Kidney (tissue), 14 donors: Measurements from ENCODE around the gene LBX1. TPM values are rescaled to one million over a fixed set of nuclear protein-coding genes. Genes with fewer than 3 reads are reported as not detected.

ENCODE experiments used
- DNase-seq, 5 donors: peaks; one replicate each; pipeline ENCODE4 v3.0.0-alpha.2; 2013 to 2020
- FAIRE-seq: peaks from 2 replicates; lab custom pipeline; 2012; peaks lifted over from hg19 to GRCh38; lab: Jason Lieb, UNC
- H3K27ac ChIP-seq, 2 donors: one replicate each; pipeline ENCODE4 v1.7.0; 2013; ENCODE audit warnings: low read depth in 2 of 2, low read length in 2 of 2, inconsistent platforms in 1 of 2
- H3K27me3 ChIP-seq: one replicate; pipeline ENCODE4 v1.7.1; 2013; ENCODE audit warnings: low read length, inconsistent platforms; ENCODE audit not compliant: control insufficient read depth, insufficient read depth
- H3K36me3 ChIP-seq, 3 donors: one replicate each; pipeline versions ENCODE4 v1.7.0 to v1.7.1; 2013; ENCODE audit warnings: low read length in 3 of 3, control low read depth in 1 of 3, inconsistent platforms in 1 of 3; ENCODE audit not compliant: insufficient read depth in 3 of 3, control insufficient read depth in 2 of 3
- H3K4me1 ChIP-seq, 3 donors: one replicate each; pipeline versions ENCODE4 v1.7.0 to v1.7.1; 2013; ENCODE audit warnings: low read length in 3 of 3, inconsistent platforms in 1 of 3, low read depth in 1 of 3; ENCODE audit not compliant: control insufficient read depth in 2 of 3, insufficient read depth in 2 of 3
- H3K4me3 ChIP-seq, 3 donors: one replicate each; pipeline versions ENCODE4 v1.7.0 to v1.8.1; 2013; ENCODE audit warnings: low read length in 3 of 3, control low read depth in 1 of 3, inconsistent platforms in 1 of 3
- H3K9ac ChIP-seq, 3 donors: one replicate each; pipeline versions ENCODE4 v1.7.0 to v1.7.1; 2013; ENCODE audit warnings: low read length in 3 of 3, control low read depth in 1 of 3, inconsistent platforms in 1 of 3
- H3K9me3 ChIP-seq, 3 donors: one replicate each; pipeline versions ENCODE4 v1.7.0 to v1.7.1; 2013; ENCODE audit warnings: low read length in 3 of 3, control low read depth in 1 of 3, inconsistent platforms in 1 of 3; ENCODE audit not compliant: control insufficient read depth in 2 of 3, insufficient read depth in 1 of 3
- CTCF ChIP-seq: IDR thresholded peaks from 3 replicates; pipeline ENCODE4 v1.5.1; 2012; ENCODE audit warnings: mild to moderate bottlenecking, moderate library complexity, borderline replicate concordance; ENCODE audit not compliant: insufficient read depth; ENCODE audit errors: extremely low read depth
- intact Hi-C: fragments of 100-400 bp; cut with DNase I; formaldehyde crosslinking; loops from one replicate; pipeline ENCODE4 v1.11.1; 2022
- polyA plus RNA-seq: library from polyadenylated mRNA; stranded (reverse); fragments of 350-450 nt; fragmentation: Illumina TruSeq; extraction: RNeasy Lipid Tissue Mini Kit (QIAGEN cat#74804); gene quantifications from one replicate; pipeline ENCODE4 v1.2.3, GENCODE V29; 2014; ENCODE audit warnings: low read depth, low replicate concordance; ENCODE audit not compliant: insufficient read depth
- total RNA-seq: library from RNA; stranded (reverse); fragmentation: NEBNext Ultra II Directional; extraction: Animal tissue kit (Norgen Biotek cat#: 25700); gene quantifications from one replicate; pipeline ENCODE4 v1.2.1, GENCODE V29; 2021
- donor health status: control.
- donor health status: control.
- donor health status: control.
- donor health status: control.
- donor health status: control.
- donor health status: DM: yes; HTN: yes; CAD: no.
- donor health status: Normal renal cell carcinoma (clear cell type).

Gene LBX1
- total and polyA plus RNA-seq, 2 donors from 2014 or later, result not detected

DNA sequence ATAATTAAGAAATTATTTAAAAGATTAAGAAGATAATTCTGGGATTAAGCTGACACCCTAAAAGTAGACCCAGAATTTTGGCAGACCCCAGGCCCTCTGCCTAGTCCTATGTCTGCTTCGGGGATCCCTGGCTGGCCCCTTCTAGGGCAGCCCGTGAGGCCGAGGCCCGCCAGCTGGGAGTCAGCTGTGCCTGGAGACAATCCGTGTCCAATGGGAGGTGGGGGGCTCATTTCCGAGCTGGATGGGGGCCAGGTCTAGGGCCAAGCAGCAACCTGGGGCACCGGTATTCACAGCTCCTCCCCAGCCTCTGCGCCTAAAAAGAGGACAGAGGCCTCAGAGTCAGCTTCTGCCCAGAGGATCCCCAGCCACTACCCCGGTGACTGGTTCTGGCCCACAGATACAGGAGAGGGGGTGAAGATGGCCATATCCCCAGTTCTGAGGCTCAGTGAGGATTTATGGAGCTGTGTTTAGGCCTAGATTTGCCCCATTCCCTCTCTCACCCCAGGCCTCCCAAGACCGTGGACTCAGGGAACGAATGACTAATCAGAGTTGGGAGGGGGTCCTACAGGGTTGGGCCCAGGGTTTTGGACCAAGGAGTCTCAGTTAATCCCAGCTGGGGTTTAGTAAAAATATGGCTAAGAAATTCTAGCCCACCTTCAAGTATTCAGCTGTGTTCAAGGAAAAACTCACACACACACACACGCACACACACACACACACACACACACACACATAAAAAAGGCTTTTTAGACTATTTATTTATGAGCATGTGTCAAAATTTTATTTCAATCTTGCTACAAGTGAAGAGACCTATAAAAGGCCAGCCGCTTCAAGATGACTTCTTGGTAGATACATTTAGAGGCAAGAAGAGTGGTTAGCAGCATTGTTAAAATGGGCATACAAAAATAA lies 37.4 kb upstream of the LBX1 start:
- DNase-seq (peak in 1 of 5 donors; percentile 12), FAIRE-seq (no peak)
- Histone ChIP-seq H3K4me3 (no peak overlapping the region), H3K27ac (no peak overlapping the region), H3K9me3 (no peaks in the 10 kb centered on the region), H3K4me1 (no peaks in the 10 kb centered on the region), H3K9ac (no peak overlapping the region), H3K27me3 (no peaks in the 10 kb centered on the region), H3K36me3 (no peaks in the 10 kb centered on the region)
- TF ChIP-seq CTCF, result no peak
- intact Hi-C loops, result no loop called here

- no peak overlapping the region for H3K9ac ChIP-seq
- intact Hi-C loops, result no loop called here
- no peak overlapping the region for H3K27ac ChIP-seq
- H3K27me3 ChIP-seq, result no peaks in the 10 kb centered on the region
- DNase-seq (peak in 3 of 5 donors; percentile 35 to 61 (median 59)), FAIRE-seq (no peak)
- no peak overlapping the region for H3K4me3 ChIP-seq
- no peaks in the 10 kb centered on the region for H3K36me3 ChIP-seq
- H3K9me3 ChIP-seq, result peaks cover 0 to 1% (median under 1%) of the 10 kb centered on the region in 3 donors
- TF ChIP-seq CTCF, result no peak
- no peaks in the 10 kb centered on the region for H3K4me1 ChIP-seq
These were observed 34.0 kb upstream of the LBX1 start for GRCh38 chr10:101263150-101263752.

DNA sequence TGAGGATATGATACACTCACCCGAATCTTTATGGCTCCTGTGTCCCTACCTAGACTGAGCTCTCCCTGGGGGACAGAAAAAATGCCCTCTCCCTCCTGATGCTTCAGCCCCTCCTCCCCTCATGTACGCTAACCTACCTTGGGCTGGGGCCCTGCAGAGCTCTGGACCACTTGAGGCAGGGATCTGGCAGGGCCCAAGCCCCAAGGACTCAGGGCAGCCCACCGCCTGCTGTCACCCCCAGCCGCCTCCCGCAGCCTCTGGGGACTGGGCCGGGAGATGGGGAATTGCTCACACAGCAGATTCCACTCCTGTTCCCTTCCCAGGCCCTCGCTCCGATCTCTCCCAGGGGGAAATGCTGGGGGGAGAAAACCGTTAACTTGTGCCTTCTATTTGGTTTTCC lies 32.9 kb upstream of the LBX1 start:
- H3K27me3 ChIP-seq, result no peaks in the 10 kb centered on the region
- no peak overlapping the region for H3K9ac ChIP-seq
- peaks cover 0 to 4% (median 4%) of the 10 kb centered on the region in 3 donors for H3K9me3 ChIP-seq
- no peak for TF ChIP-seq CTCF
- intact Hi-C loops, result no loop called here
- no peak overlapping the region for H3K27ac ChIP-seq
- FAIRE-seq, result no peak
- no peak for DNase-seq
- H3K4me1 ChIP-seq, result no peaks in the 10 kb centered on the region
- no peak overlapping the region for H3K4me3 ChIP-seq
- no peaks in the 10 kb centered on the region for H3K36me3 ChIP-seq
